ENCODE measurements around the gene RAMP2.

GRCh38 chr17:42783791-42784138, 22.7 kb downstream of the RAMP2 start:
- TF ChIP-seq EZH2 (IDR thresholded peaks at IDR 0.05; ENCODE audit: borderline replicate concordance) (no peak), CTCF (IDR thresholded peaks at IDR 0.05; ENCODE audit: poor library complexity) (no peak)

Measured in hepatocyte (in vitro differentiated cells).